Endothelial cell of umbilical vein (primary cell): ENCODE results near the gene HS6ST2. TPM values are rescaled to one million over a fixed set of nuclear protein-coding genes. Genes with fewer than 3 reads are reported as not detected.

Source experiments
- BruUV-seq: library from RNA; stranded (reverse); fragments of 400-500 nt; replicated peaks from 2 replicates; lab custom pipeline; 2021; lab: Mats Ljungman, UMichigan
- CTCF ChIA-PET: fragments of 300-600, 350-600 bp; sonication (Branson Sonifier 250); formaldehyde crosslinking; loops from one replicate; lab custom pipeline; 2021; ENCODE audit warnings: antibody characterized with exemption, inconsistent platforms; lab: Charles Lee
- POLR2A ChIA-PET: fragments of 300-600, 350-600 bp; sonication (Branson Sonifier 250); formaldehyde crosslinking; loops from one replicate; lab custom pipeline; 2021; ENCODE audit warnings: antibody characterized with exemption, inconsistent platforms; lab: Charles Lee
- DNase-seq: peaks from one replicate; pipeline ENCODE4 v3.0.0-alpha.2; 2011; ENCODE audit warnings: low read depth, low spot score
- FAIRE-seq: peaks from 2 replicates; lab custom pipeline; 2011; peaks lifted over from hg19 to GRCh38; lab: Jason Lieb, UNC
- H2AFZ ChIP-seq: 2 replicates; pipeline ENCODE4 v1.6.0; 2012; ENCODE audit warnings: low read depth, low read length, control low read depth, inconsistent platforms
- H3K27ac ChIP-seq: 2 replicates; pipeline ENCODE4 v1.5.1; 2011; ENCODE audit warnings: low read depth, mild to moderate bottlenecking, control low read depth, low read length, moderate library complexity; ENCODE audit not compliant: insufficient read depth
- H3K27me3 ChIP-seq, 2 experiments: 2 replicates each; pipeline versions ENCODE4 v1.6.0 to v1.6.1; 2011; ENCODE audit warnings: low read length in 2 of 2, mixed read lengths in 1 of 2; ENCODE audit not compliant: control insufficient read depth in 2 of 2, insufficient read depth in 2 of 2
- H3K36me3 ChIP-seq, 2 experiments: 2 replicates in 1 of 2; 3 replicates in 1 of 2; pipeline ENCODE4 v1.5.1; 2011; ENCODE audit warnings: low read length in 2 of 2, mild to moderate bottlenecking in 1 of 2, moderate library complexity in 1 of 2; ENCODE audit not compliant: control insufficient read depth in 2 of 2, insufficient read depth in 2 of 2; ENCODE audit errors: extremely low read depth in 1 of 2
- H3K4me1 ChIP-seq: 3 replicates; pipeline ENCODE4 v1.5.1; 2011; ENCODE audit warnings: mild to moderate bottlenecking, low read length; ENCODE audit not compliant: control insufficient read depth, insufficient read depth; ENCODE audit errors: extremely low read depth
- H3K4me2 ChIP-seq: 2 replicates; pipeline ENCODE4 v1.6.1; 2011; ENCODE audit warnings: low read length, control low read depth, mixed read lengths; ENCODE audit not compliant: insufficient read depth
- H3K4me3 ChIP-seq, 3 experiments: fragments of 200-600 bp in 1 of 3; sonication (generic), shearing (Covaris generic) in 1 of 3; replicated peaks in 1 of 3; 2 replicates each; pipeline ENCODE4 v1.5.1; 2011 to 2016; ENCODE audit warnings: control low read depth in 3 of 3, low read length in 3 of 3, mild to moderate bottlenecking in 2 of 3, inconsistent platforms in 1 of 3, low read depth in 1 of 3, moderate library complexity in 1 of 3; ENCODE audit not compliant: insufficient read depth in 1 of 3
- H3K79me2 ChIP-seq: 2 replicates; pipeline ENCODE4 v1.6.0; 2012; ENCODE audit warnings: low read length, inconsistent platforms; ENCODE audit not compliant: control insufficient read depth, insufficient read depth
- H3K9ac ChIP-seq: replicated peaks from 2 replicates; pipeline ENCODE3; 2011; ENCODE audit warnings: low read length, control low read depth; ENCODE audit not compliant: insufficient read depth; ENCODE audit errors: extremely low read depth
- H3K9me1 ChIP-seq: replicated peaks from 3 replicates; pipeline ENCODE4 v1.6.0; 2011; ENCODE audit warnings: mild to moderate bottlenecking, low read length; ENCODE audit not compliant: control insufficient read depth, insufficient read depth; ENCODE audit errors: extremely low read depth
- H3K9me3 ChIP-seq: replicated peaks from 2 replicates; pipeline ENCODE4 v1.5.1; 2012; ENCODE audit warnings: low read length, inconsistent platforms; ENCODE audit not compliant: control insufficient read depth, insufficient read depth
- H4K20me1 ChIP-seq: replicated peaks from 2 replicates; pipeline ENCODE3; 2011; ENCODE audit warnings: mild to moderate bottlenecking, low read length; ENCODE audit not compliant: control insufficient read depth, insufficient read depth; ENCODE audit errors: extremely low read depth
- EZH2 ChIP-seq: IDR thresholded peaks from 2 replicates; pipeline ENCODE4 v1.6.1; 2012; ENCODE audit warnings: borderline replicate concordance, low read depth, mild to moderate bottlenecking, moderate library complexity, low read length, inconsistent platforms; ENCODE audit not compliant: severe bottlenecking
- FOS ChIP-seq: IDR thresholded peaks from 2 replicates; pipeline ENCODE4 v1.6.1; 2011; ENCODE audit warnings: mild to moderate bottlenecking, low read length, moderate library complexity, borderline replicate concordance; ENCODE audit not compliant: insufficient read depth
- GATA2 ChIP-seq: IDR thresholded peaks from 2 replicates; pipeline ENCODE4 v1.7.0; 2011; ENCODE audit warnings: low read depth, mild to moderate bottlenecking, moderate library complexity, mixed read lengths, low read length; ENCODE audit not compliant: insufficient read length, insufficient read depth
- JUN ChIP-seq: IDR thresholded peaks from 2 replicates; pipeline ENCODE4 v1.6.1; 2011; ENCODE audit warnings: borderline replicate concordance, low read depth; ENCODE audit not compliant: insufficient read length, insufficient read depth
- MYC ChIP-seq: IDR thresholded peaks from one replicate; pipeline ENCODE4 v1.6.1; 2011; ENCODE audit warnings: mild to moderate bottlenecking, low read depth, low read length
- POLR2A ChIP-seq: IDR thresholded peaks from 2 replicates; pipeline ENCODE4 v1.6.1; 2012; ENCODE audit warnings: low read depth, mild to moderate bottlenecking, control low read depth, low read length
- POLR2AphosphoS5 ChIP-seq: IDR thresholded peaks from 2 replicates; pipeline ENCODE4 v1.6.1; 2012; ENCODE audit warnings: low read depth, mild to moderate bottlenecking, control low read depth, low read length, moderate library complexity; ENCODE audit not compliant: insufficient read depth
- dilution Hi-C: fragments of 300-500 bp; cut with MboI; formaldehyde crosslinking; loops from one replicate; pipeline ENCODE4 v1.15.0; 2019; ENCODE audit warnings: low sequenced_read_pairs; ENCODE audit not compliant: extremely low pct_ligation_motif_present
- intact Hi-C: fragments of 100-400 bp; cut with micrococcal nuclease; formaldehyde crosslinking; loops from one replicate; pipeline ENCODE4 v1.10.0; 2022
- polyA plus RNA-seq, 4 experiments: library from polyadenylated mRNA; depleted of rRNA in 3 of 4; stranded (reverse) in 3 of 4; unstranded in 1 of 4; fragments of >200 nt; gene quantifications; 2 replicates each; pipeline versions ENCODE4 v1.2.1 to v1.2.3, GENCODE V29; 2011 to 2012; ENCODE audit warnings: missing spikeins in 1 of 4
- total RNA-seq: library from RNA; stranded (reverse); gene quantifications from 2 replicates; pipeline ENCODE4 v1.2.3, GENCODE V29; 2021
- TF ChIP-seq, protein P1 (sequence below), 2 donors: IDR thresholded peaks; 1 replicate in 1 of 2; 2 replicates in 1 of 2; pipeline ENCODE4 v1.5.1; 2011; ENCODE audit warnings: low read length in 2 of 2, mild to moderate bottlenecking in 2 of 2, moderate library complexity in 2 of 2, control low read depth in 1 of 2, inconsistent platforms in 1 of 2, low read depth in 1 of 2; ENCODE audit not compliant: insufficient read depth in 1 of 2; ENCODE audit errors: extremely low read depth in 1 of 2
- TF ChIP-seq, protein P2 (sequence below): IDR thresholded peaks from 2 replicates; pipeline ENCODE4 v1.6.1; 2011; ENCODE audit not compliant: insufficient read depth, insufficient read length

The HS6ST2 gene
- total and polyA plus RNA-seq, 2 donors (not counting 3 experiments of a cell fraction or from before 2014, with no cell fraction given) = 0.49 to 0.84 TPM

DNA sequence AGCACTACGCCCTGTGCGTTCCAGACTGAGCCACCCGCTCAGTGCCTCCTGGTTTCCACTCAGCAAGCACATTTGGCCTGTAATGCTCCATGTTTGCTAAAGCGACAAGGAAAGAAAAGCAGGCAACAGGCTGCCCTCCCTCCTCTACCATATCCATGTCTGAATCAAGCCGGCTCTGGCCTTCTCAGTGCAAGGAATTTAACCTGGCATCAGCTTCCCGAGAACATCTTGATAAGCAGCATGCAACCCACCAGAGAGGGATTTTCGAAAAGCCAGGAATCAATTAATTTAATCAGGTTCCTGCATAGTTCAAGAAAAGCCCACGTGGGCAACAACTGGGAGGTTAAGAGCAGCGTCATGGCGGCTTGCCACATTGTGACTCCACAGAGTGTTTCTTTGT is 228.2 kb downstream of the HS6ST2 start:
- no TSS peak for BruUV-seq
- H3K9me1 ChIP-seq = no peaks in the 10 kb centered on the region
- DNase-seq (no peak), FAIRE-seq (no peak)
- H3K27me3 ChIP-seq = no peaks in the 10 kb centered on the region
- ChIA-PET POLR2A (no interaction called here), CTCF (interaction anchor here (1.2 kb wide), 1 partner anchor 10 kb away, joined by 3 read pairs; no protein-coding TSS in a partner anchor)
- no peak for TF ChIP-seq EZH2
- TF ChIP-seq MYC = no peak
- TF ChIP-seq POLR2AphosphoS5 = no peak
- TF ChIP-seq, protein P1, sequence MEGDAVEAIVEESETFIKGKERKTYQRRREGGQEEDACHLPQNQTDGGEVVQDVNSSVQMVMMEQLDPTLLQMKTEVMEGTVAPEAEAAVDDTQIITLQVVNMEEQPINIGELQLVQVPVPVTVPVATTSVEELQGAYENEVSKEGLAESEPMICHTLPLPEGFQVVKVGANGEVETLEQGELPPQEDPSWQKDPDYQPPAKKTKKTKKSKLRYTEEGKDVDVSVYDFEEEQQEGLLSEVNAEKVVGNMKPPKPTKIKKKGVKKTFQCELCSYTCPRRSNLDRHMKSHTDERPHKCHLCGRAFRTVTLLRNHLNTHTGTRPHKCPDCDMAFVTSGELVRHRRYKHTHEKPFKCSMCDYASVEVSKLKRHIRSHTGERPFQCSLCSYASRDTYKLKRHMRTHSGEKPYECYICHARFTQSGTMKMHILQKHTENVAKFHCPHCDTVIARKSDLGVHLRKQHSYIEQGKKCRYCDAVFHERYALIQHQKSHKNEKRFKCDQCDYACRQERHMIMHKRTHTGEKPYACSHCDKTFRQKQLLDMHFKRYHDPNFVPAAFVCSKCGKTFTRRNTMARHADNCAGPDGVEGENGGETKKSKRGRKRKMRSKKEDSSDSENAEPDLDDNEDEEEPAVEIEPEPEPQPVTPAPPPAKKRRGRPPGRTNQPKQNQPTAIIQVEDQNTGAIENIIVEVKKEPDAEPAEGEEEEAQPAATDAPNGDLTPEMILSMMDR (IDR thresholded peaks at IDR 0.05; ENCODE audit: extremely low read depth in 1 of 2, insufficient read depth in 1 of 2, low read depth in 1 of 2, low read length in 2 of 2) = no peak
- TF ChIP-seq, protein P2, sequence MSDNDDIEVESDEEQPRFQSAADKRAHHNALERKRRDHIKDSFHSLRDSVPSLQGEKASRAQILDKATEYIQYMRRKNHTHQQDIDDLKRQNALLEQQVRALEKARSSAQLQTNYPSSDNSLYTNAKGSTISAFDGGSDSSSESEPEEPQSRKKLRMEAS = no peak
- no peak for TF ChIP-seq FOS
- TF ChIP-seq GATA2 = no peak
- no peak for TF ChIP-seq POLR2A
- no peak for TF ChIP-seq JUN
- H2AFZ ChIP-seq = no peak overlapping the region
- no peak overlapping the region for H3K4me2 ChIP-seq
- H3K9me3 ChIP-seq = no peaks in the 10 kb centered on the region
- H3K4me3 ChIP-seq = no peak overlapping the region
- H3K27ac ChIP-seq = no peak overlapping the region
- no peaks in the 10 kb centered on the region for H3K36me3 ChIP-seq
- dilution Hi-C loops = no loop called here
- H3K9ac ChIP-seq = no peak overlapping the region
- H3K4me1 ChIP-seq = no peaks in the 10 kb centered on the region
- no peaks in the 10 kb centered on the region for H4K20me1 ChIP-seq
- H3K79me2 ChIP-seq = no peaks in the 10 kb centered on the region
- intact Hi-C loops = no loop called here
